H9 (cell line): ENCODE data around the gene SCNN1B. TPM values are rescaled to one million over a fixed set of nuclear protein-coding genes. Genes with fewer than 3 reads are reported as not detected.

ENCODE experiments used
- DNase-seq: peaks from one replicate; pipeline ENCODE4 v3.0.0-alpha.2; 2017
- H2AFZ ChIP-seq: one replicate; pipeline ENCODE4 v1.6.1; 2013; ENCODE audit warnings: mild to moderate bottlenecking, low read length, control low read depth, moderate library complexity
- H2AK5ac ChIP-seq: 2 replicates; pipeline ENCODE4 v1.6.1; 2013; ENCODE audit warnings: low read length, control low read depth, mixed read lengths; ENCODE audit not compliant: insufficient read length
- H2BK120ac ChIP-seq: one replicate; pipeline ENCODE4 v1.6.1; 2013; ENCODE audit warnings: low read depth, mild to moderate bottlenecking, low read length, control low read depth, inconsistent platforms; ENCODE audit not compliant: poor library complexity, severe bottlenecking
- H2BK12ac ChIP-seq: 2 replicates; pipeline ENCODE4 v1.6.1; 2013; ENCODE audit warnings: low read length, control low read depth, mixed read lengths, low read depth; ENCODE audit not compliant: insufficient read length
- H2BK15ac ChIP-seq: 2 replicates; pipeline ENCODE4 v1.6.1; 2013; ENCODE audit warnings: low read depth, low read length, control low read depth
- H2BK20ac ChIP-seq: one replicate; pipeline ENCODE4 v1.6.1; 2013; ENCODE audit warnings: low read depth, mild to moderate bottlenecking, low read length, control low read depth, inconsistent platforms; ENCODE audit not compliant: poor library complexity, severe bottlenecking
- H2BK5ac ChIP-seq: 2 replicates; pipeline ENCODE4 v1.6.1; 2013; ENCODE audit warnings: low read length, control low read depth, mixed read lengths; ENCODE audit not compliant: insufficient read length
- H3K14ac ChIP-seq: 2 replicates; pipeline ENCODE4 v1.6.1; 2013; ENCODE audit warnings: low read length, control low read depth; ENCODE audit not compliant: insufficient read depth
- H3K18ac ChIP-seq: 2 replicates; pipeline ENCODE4 v1.6.1; 2013; ENCODE audit warnings: low read depth, mild to moderate bottlenecking, mixed read lengths, low read length, control low read depth; ENCODE audit not compliant: insufficient read length
- H3K23ac ChIP-seq: 2 replicates; pipeline ENCODE4 v1.6.1; 2013; ENCODE audit warnings: low read length, control low read depth, mixed read lengths, low read depth; ENCODE audit not compliant: insufficient read length
- H3K23me2 ChIP-seq: 2 replicates; pipeline ENCODE4 v1.6.1; 2013; ENCODE audit warnings: low read depth, mild to moderate bottlenecking, mixed read lengths, low read length, control low read depth; ENCODE audit not compliant: insufficient read length, poor library complexity, severe bottlenecking
- H3K27ac ChIP-seq: 2 replicates; pipeline ENCODE4 v1.5.1; 2013; ENCODE audit warnings: low read length, control low read depth, mixed read lengths, low read depth; ENCODE audit not compliant: insufficient read length
- H3K27me3 ChIP-seq: 2 replicates; pipeline ENCODE4 v1.6.1; 2013; ENCODE audit warnings: low read length, control low read depth, inconsistent platforms; ENCODE audit not compliant: insufficient read depth
- H3K4ac ChIP-seq: 2 replicates; pipeline ENCODE4 v1.6.1; 2013; ENCODE audit warnings: low read depth, mild to moderate bottlenecking, control low read depth, inconsistent platforms, low read length, moderate library complexity
- H3K4me1 ChIP-seq: 2 replicates; pipeline ENCODE4 v1.6.1; 2013; ENCODE audit warnings: low read length, control low read depth, inconsistent platforms; ENCODE audit not compliant: insufficient read depth
- H3K4me2 ChIP-seq: 2 replicates; pipeline ENCODE4 v1.6.1; 2013; ENCODE audit warnings: low read length, control low read depth, mixed read lengths; ENCODE audit not compliant: insufficient read length, insufficient read depth
- H3K56ac ChIP-seq: 2 replicates; pipeline ENCODE4 v1.6.1; 2013; ENCODE audit warnings: low read depth, mild to moderate bottlenecking, mixed read lengths, low read length, control low read depth; ENCODE audit not compliant: insufficient read length
- H3K79me1 ChIP-seq: 2 replicates; pipeline ENCODE4 v1.6.1; 2013; ENCODE audit warnings: low read depth, mild to moderate bottlenecking, moderate library complexity, low read length, control low read depth, inconsistent platforms; ENCODE audit not compliant: insufficient read depth, poor library complexity, severe bottlenecking
- H3K79me2 ChIP-seq: 2 replicates; pipeline ENCODE4 v1.6.1; 2013; ENCODE audit warnings: low read length, control low read depth, inconsistent platforms; ENCODE audit not compliant: insufficient read depth
- H3K9ac ChIP-seq: 2 replicates; pipeline ENCODE4 v1.6.1; 2013; ENCODE audit warnings: low read length, control low read depth, mixed read lengths; ENCODE audit not compliant: insufficient read length; ENCODE audit errors: extremely low read depth
- H3K9me3 ChIP-seq: one replicate; pipeline ENCODE4 v1.6.1; 2013; ENCODE audit warnings: low read depth, low read length, inconsistent platforms; ENCODE audit not compliant: control insufficient read depth
- H3T11ph ChIP-seq: one replicate; pipeline ENCODE4 v1.6.1; 2013; ENCODE audit warnings: mild to moderate bottlenecking, low read length, control low read depth, inconsistent platforms
- H4K20me1 ChIP-seq: one replicate; pipeline ENCODE4 v1.6.1; 2013; ENCODE audit not compliant: control insufficient read depth, insufficient read length, insufficient read depth
- H4K5ac ChIP-seq: 2 replicates; pipeline ENCODE4 v1.6.1; 2013; ENCODE audit warnings: low read depth, mild to moderate bottlenecking, mixed read lengths, low read length, control low read depth; ENCODE audit not compliant: insufficient read length
- H4K8ac ChIP-seq: replicated peaks from 2 replicates; pipeline ENCODE4 v1.6.1; 2013; ENCODE audit warnings: low read length, control low read depth, mixed read lengths, low read depth; ENCODE audit not compliant: insufficient read length
- H4K91ac ChIP-seq: 2 replicates; pipeline ENCODE4 v1.6.1; 2013; ENCODE audit warnings: low read depth, mild to moderate bottlenecking, moderate library complexity, mixed read lengths, low read length, control low read depth; ENCODE audit not compliant: insufficient read length
- H3K27ac Mint-ChIP-seq, 3 experiments: 2 replicates in 2 of 3; 3 replicates in 1 of 3; pipeline ENCODE4 v1.8.0; 2020 to 2021; ENCODE audit warnings: mixed read lengths in 3 of 3, mild to moderate bottlenecking in 1 of 3, moderate library complexity in 1 of 3
- H3K27me3 Mint-ChIP-seq: 2 replicates; pipeline ENCODE4 v1.8.0; 2021; ENCODE audit warnings: low read depth, mild to moderate bottlenecking, moderate library complexity, mixed read lengths
- H3K36me3 Mint-ChIP-seq, 3 experiments: 2 replicates in 2 of 3; 3 replicates in 1 of 3; pipeline ENCODE4 v1.8.0; 2020 to 2021; ENCODE audit warnings: low read depth in 3 of 3, mixed read lengths in 3 of 3; ENCODE audit not compliant: insufficient read depth in 1 of 3
- H3K4me1 Mint-ChIP-seq, 2 experiments: 2 replicates each; pipeline ENCODE4 v1.8.0; 2020; ENCODE audit warnings: mixed read lengths in 2 of 2
- H3K4me3 Mint-ChIP-seq, 2 experiments: 2 replicates in 1 of 2; 3 replicates in 1 of 2; pipeline ENCODE4 v1.8.0; 2020 to 2021; ENCODE audit warnings: mild to moderate bottlenecking in 2 of 2, mixed read lengths in 2 of 2, moderate library complexity in 1 of 2
- H3K9me3 Mint-ChIP-seq, 2 experiments: 2 replicates in 1 of 2; 3 replicates in 1 of 2; pipeline ENCODE4 v1.8.0; 2020; ENCODE audit warnings: mild to moderate bottlenecking in 2 of 2, mixed read lengths in 2 of 2, moderate library complexity in 1 of 2
- WGBS: extraction: QIAGEN DNeasy Blood & Tissue Kit; methylation state at CpG from one replicate; pipeline ENCODE4 v1.1.7; 2013; ENCODE audit warnings: missing lambda C conversion rate, low lambda C conversion rate, mixed read lengths; ENCODE audit not compliant: insufficient read length; ENCODE audit errors: extremely low coverage; 5-methylcytosine and 5-hydroxymethylcytosine counted together
- total RNA-seq: library from RNA; stranded (reverse); gene quantifications from 2 replicates; pipeline ENCODE4 v1.2.1, GENCODE V29; 2021
- TF ChIP-seq, protein P1 (sequence below): fragments of 200-600 bp; sonication (generic); conservative IDR thresholded peaks from 3 replicates; pipeline ENCODE4 v1.8.0; 2021; ENCODE audit warnings: antibody characterized with exemption, mild to moderate bottlenecking

SCNN1B gene
- total RNA-seq, 1 experiment from 2014 or later = 0.11 TPM

DNA sequence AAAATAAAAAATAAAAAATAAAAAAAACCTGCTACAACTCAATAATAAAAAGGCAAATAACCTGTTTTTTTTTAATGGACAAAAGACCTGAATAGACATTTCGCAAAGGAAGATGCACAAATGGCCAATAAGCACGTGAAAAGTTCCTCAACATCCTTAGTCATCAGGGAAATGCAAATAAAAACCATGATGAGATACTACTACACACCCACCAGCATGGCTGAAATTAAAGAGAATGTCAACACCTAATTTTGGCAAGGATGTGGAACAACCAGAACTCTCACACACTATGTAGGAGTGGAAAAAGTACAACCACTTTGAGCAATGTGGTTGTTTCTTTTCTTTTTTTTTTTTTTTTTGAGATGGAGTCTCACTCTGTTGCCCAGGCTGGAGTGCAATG, 126.2 kb downstream of the SCNN1B start:
- Histone ChIP-seq H3K27ac (no peak overlapping the region), H3K9me3 (no peaks in the 10 kb centered on the region), H4K91ac (no peak overlapping the region), H2BK15ac (no peak overlapping the region), H3T11ph (no peak overlapping the region), H4K5ac (no peak overlapping the region), H3K9ac (no peak overlapping the region), H3K18ac (no peak overlapping the region), H2AFZ (no peak overlapping the region), H2BK20ac (no peak overlapping the region), H3K4ac (no peak overlapping the region), H3K23ac (no peak overlapping the region), H3K27me3 (no peaks in the 10 kb centered on the region), H3K23me2 (no peaks in the 10 kb centered on the region), H3K4me1 (no peaks in the 10 kb centered on the region; the same call in 1 of the 2 replicates), H4K20me1 (no peaks in the 10 kb centered on the region), H4K8ac (no peak overlapping the region), H3K14ac (no peak overlapping the region), H3K79me1 (no peaks in the 10 kb centered on the region), H2BK12ac (no peak overlapping the region), H3K4me2 (no peak overlapping the region), H2BK120ac (no peak overlapping the region), H3K56ac (no peak overlapping the region), H2BK5ac (no peak overlapping the region), H2AK5ac (no peak overlapping the region), H3K79me2 (no peaks in the 10 kb centered on the region)
- no peaks in the 10 kb centered on the region for H3K9me3 Mint-ChIP-seq
- WGBS = no CpG with 5 or more reads among the region's 2 CpGs
- H3K27ac Mint-ChIP-seq = no peak overlapping the region
- DNase-seq = no peak
- no peak overlapping the region for H3K4me3 Mint-ChIP-seq
- H3K27me3 Mint-ChIP-seq = no peaks in the 10 kb centered on the region
- TF ChIP-seq, protein P1, sequence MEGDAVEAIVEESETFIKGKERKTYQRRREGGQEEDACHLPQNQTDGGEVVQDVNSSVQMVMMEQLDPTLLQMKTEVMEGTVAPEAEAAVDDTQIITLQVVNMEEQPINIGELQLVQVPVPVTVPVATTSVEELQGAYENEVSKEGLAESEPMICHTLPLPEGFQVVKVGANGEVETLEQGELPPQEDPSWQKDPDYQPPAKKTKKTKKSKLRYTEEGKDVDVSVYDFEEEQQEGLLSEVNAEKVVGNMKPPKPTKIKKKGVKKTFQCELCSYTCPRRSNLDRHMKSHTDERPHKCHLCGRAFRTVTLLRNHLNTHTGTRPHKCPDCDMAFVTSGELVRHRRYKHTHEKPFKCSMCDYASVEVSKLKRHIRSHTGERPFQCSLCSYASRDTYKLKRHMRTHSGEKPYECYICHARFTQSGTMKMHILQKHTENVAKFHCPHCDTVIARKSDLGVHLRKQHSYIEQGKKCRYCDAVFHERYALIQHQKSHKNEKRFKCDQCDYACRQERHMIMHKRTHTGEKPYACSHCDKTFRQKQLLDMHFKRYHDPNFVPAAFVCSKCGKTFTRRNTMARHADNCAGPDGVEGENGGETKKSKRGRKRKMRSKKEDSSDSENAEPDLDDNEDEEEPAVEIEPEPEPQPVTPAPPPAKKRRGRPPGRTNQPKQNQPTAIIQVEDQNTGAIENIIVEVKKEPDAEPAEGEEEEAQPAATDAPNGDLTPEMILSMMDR = no peak
- peaks cover 0 to 5% of the 10 kb centered on the region in 2 experiments; a peak in 2 of 4 replicates for H3K4me1 Mint-ChIP-seq
- H3K36me3 Mint-ChIP-seq = peaks cover 13 to 48% (median 45%) of the 10 kb centered on the region in 3 experiments; a peak in 6 of 7 replicates

Other genes starting within 250 kb of the SCNN1B start
- gene USP31, start 152.8 kb upstream of the SCNN1B start, total RNA-seq = 14.5 and 16.1 TPM in 2 replicates
- gene SCNN1G, start 119.6 kb upstream of the SCNN1B start, total RNA-seq = 0.74 and 0.92 TPM in 2 replicates
- 17.5 and 17.9 TPM in 2 replicates for gene COG7, start 150.9 kb downstream of the SCNN1B start, total RNA-seq
- gene GGA2, start 208.2 kb downstream of the SCNN1B start, total RNA-seq = 143 TPM in 2 replicates